ENCODE data around the gene LARP4. TPM values are rescaled to one million over a fixed set of nuclear protein-coding genes. Genes with fewer than 3 reads are reported as not detected.
"Not testable (repeated sequence)": the region's sequence is repeated elsewhere in the genome, so short reads cannot be mapped to it uniquely, and the experiment has no call there.

The LARP4 gene
- total RNA-seq, 1 donor from 2014 or later: 119 TPM

GRCh38 chr12:50453872-50454271 is 53.2 kb downstream of the LARP4 start:
- Mint-ChIP-seq H3K36me3 (ENCODE audit: low read depth) (peaks cover 25% of the 10 kb centered on the region), H3K4me3 (no peak overlapping the region), H3K9me3 (no peaks in the 10 kb centered on the region), H3K27me3 (ENCODE audit: insufficient read depth) (no peaks in the 10 kb centered on the region), H3K27ac (no peak overlapping the region), H3K4me1 (ENCODE audit: low read depth) (peaks cover 6% of the 10 kb centered on the region)
- intact Hi-C loops (cut with micrococcal nuclease): no loop called here
- DNase-seq (ENCODE audit: low spot score): no peak

DNA sequence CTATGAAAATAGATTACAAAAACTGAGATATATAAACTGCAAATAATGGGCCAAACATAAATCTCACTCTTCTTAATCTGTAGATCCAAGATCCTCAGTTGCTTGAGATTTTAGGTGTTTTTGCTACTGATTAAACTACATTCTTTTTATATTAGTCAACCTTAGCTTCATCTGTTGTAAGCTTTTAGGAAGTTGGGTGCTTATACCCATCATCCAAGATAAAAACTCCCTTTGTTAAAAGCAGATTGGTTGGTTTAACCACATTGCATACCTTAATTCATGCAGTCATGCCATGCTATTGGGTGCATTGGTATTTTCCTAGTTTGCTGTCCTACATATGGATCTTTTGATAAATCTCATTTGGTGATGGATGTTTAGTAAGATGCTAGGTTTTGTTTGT is 57.9 kb downstream of the LARP4 start:
- no peak overlapping the region for H3K27ac Mint-ChIP-seq
- no peak for DNase-seq (ENCODE audit: low spot score)
- intact Hi-C loops (cut with micrococcal nuclease): no loop called here
- no peaks in the 10 kb centered on the region for H3K9me3 Mint-ChIP-seq
- H3K36me3 Mint-ChIP-seq (ENCODE audit: low read depth): peaks cover 30% of the 10 kb centered on the region
- no peaks in the 10 kb centered on the region for H3K4me1 Mint-ChIP-seq (ENCODE audit: low read depth)
- H3K27me3 Mint-ChIP-seq (ENCODE audit: insufficient read depth): no peaks in the 10 kb centered on the region
- no peak overlapping the region for H3K4me3 Mint-ChIP-seq

DNA sequence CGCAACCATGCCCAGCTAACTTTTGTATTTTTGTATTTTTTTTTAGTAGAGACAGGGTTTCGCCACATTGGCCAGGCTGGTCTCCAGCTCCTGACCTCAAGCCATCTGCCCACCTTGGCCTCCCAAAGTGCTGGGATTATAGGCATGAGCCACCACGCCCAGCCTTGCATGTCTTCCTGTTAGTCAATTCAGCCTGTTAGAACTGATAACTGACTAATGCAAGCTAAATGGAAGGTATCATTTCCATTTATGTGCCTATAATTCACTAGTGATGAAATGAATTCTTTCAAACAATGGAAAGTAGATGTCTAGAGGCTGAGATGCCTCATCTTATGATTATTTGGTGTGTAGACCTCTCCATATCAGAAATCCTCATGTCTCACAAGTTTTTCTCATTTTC is 66.8 kb downstream of the LARP4 start:
- Mint-ChIP-seq H3K4me3 (no peak overlapping the region), H3K4me1 (ENCODE audit: low read depth) (no peaks in the 10 kb centered on the region), H3K36me3 (ENCODE audit: low read depth) (peaks cover 52% of the 10 kb centered on the region), H3K27me3 (ENCODE audit: insufficient read depth) (no peaks in the 10 kb centered on the region), H3K9me3 (peaks cover 5% of the 10 kb centered on the region), H3K27ac (peak overlapping the region; percentile 28)
- no peak for DNase-seq (ENCODE audit: low spot score)
- intact Hi-C loops (cut with micrococcal nuclease): no loop called here

- intact Hi-C loops (cut with micrococcal nuclease): no loop called here
- peaks cover 32% of the 10 kb centered on the region for H3K36me3 Mint-ChIP-seq (ENCODE audit: low read depth)
- no peak overlapping the region for H3K27ac Mint-ChIP-seq
Measured at GRCh38 chr12:50477241-50477832, 76.7 kb downstream of the LARP4 start.

GRCh38 chr12:50482571-50482970 is 81.9 kb downstream of the LARP4 start:
- H3K27me3 Mint-ChIP-seq (ENCODE audit: insufficient read depth): no peaks in the 10 kb centered on the region
- no peaks in the 10 kb centered on the region for H3K9me3 Mint-ChIP-seq
- H3K36me3 Mint-ChIP-seq (ENCODE audit: low read depth): peaks cover 6% of the 10 kb centered on the region
- no peaks in the 10 kb centered on the region for H3K4me1 Mint-ChIP-seq (ENCODE audit: low read depth)
- intact Hi-C loops (cut with micrococcal nuclease): no loop called here
- H3K4me3 Mint-ChIP-seq: no peak overlapping the region
- DNase-seq (ENCODE audit: low spot score): no peak
- H3K27ac Mint-ChIP-seq: no peak overlapping the region

More at GRCh38 chr12:50477241-50477832, 76.7 kb downstream of the LARP4 start:
- Mint-ChIP-seq H3K4me1 (ENCODE audit: low read depth) (no peaks in the 10 kb centered on the region), H3K4me3 (no peak overlapping the region), H3K9me3 (no peaks in the 10 kb centered on the region), H3K27me3 (ENCODE audit: insufficient read depth) (no peaks in the 10 kb centered on the region)
- DNase-seq (ENCODE audit: low spot score): no peak

- peaks cover 3% of the 10 kb centered on the region for H3K36me3 Mint-ChIP-seq (ENCODE audit: low read depth)
- no peak overlapping the region for H3K27ac Mint-ChIP-seq
- H3K9me3 Mint-ChIP-seq: no peaks in the 10 kb centered on the region
- no peak for DNase-seq (ENCODE audit: low spot score)
- no peaks in the 10 kb centered on the region for H3K4me1 Mint-ChIP-seq (ENCODE audit: low read depth)
- H3K4me3 Mint-ChIP-seq: no peak overlapping the region
- intact Hi-C loops (cut with micrococcal nuclease): no loop called here
- no peaks in the 10 kb centered on the region for H3K27me3 Mint-ChIP-seq (ENCODE audit: insufficient read depth)
Measured at GRCh38 chr12:50483488-50483887, 82.8 kb downstream of the LARP4 start.

DNA sequence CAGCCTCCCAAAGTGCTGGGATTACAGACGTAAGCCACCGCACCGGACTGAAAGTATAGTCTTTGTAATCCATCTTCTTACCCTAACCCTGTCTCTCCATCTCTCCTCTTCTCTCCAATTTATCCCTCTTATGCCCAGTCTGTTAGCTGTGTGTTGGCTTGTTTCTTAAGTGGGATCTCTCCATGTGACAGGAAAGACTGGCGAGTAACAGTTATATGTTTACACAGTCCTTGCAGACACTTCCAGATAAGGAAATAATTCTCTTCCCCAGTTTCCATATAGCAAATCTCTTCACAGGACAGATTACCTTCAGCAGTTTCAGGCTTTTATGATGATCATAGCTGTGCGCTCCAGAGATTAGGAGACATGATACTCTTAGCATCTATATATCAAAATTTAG is 88.1 kb downstream of the LARP4 start:
- intact Hi-C loops (cut with micrococcal nuclease): no loop called here
- Mint-ChIP-seq H3K9me3 (peaks cover 25% of the 10 kb centered on the region), H3K36me3 (ENCODE audit: low read depth) (peaks cover 4% of the 10 kb centered on the region), H3K27ac (no peak overlapping the region), H3K4me1 (ENCODE audit: low read depth) (no peaks in the 10 kb centered on the region), H3K27me3 (ENCODE audit: insufficient read depth) (no peaks in the 10 kb centered on the region), H3K4me3 (no peak overlapping the region)
- DNase-seq (ENCODE audit: low spot score): no peak

GRCh38 chr12:50498119-50498518 is 97.4 kb downstream of the LARP4 start:
- H3K27ac Mint-ChIP-seq; H3K4me3 Mint-ChIP-seq; intact Hi-C loops (cut with micrococcal nuclease); H3K27me3 Mint-ChIP-seq (ENCODE audit: insufficient read depth); DNase-seq (ENCODE audit: low spot score); H3K36me3 Mint-ChIP-seq (ENCODE audit: low read depth); H3K4me1 Mint-ChIP-seq (ENCODE audit: low read depth): not testable (repeated sequence)
- H3K9me3 Mint-ChIP-seq: peaks cover 51% of the 10 kb centered on the region

DNA sequence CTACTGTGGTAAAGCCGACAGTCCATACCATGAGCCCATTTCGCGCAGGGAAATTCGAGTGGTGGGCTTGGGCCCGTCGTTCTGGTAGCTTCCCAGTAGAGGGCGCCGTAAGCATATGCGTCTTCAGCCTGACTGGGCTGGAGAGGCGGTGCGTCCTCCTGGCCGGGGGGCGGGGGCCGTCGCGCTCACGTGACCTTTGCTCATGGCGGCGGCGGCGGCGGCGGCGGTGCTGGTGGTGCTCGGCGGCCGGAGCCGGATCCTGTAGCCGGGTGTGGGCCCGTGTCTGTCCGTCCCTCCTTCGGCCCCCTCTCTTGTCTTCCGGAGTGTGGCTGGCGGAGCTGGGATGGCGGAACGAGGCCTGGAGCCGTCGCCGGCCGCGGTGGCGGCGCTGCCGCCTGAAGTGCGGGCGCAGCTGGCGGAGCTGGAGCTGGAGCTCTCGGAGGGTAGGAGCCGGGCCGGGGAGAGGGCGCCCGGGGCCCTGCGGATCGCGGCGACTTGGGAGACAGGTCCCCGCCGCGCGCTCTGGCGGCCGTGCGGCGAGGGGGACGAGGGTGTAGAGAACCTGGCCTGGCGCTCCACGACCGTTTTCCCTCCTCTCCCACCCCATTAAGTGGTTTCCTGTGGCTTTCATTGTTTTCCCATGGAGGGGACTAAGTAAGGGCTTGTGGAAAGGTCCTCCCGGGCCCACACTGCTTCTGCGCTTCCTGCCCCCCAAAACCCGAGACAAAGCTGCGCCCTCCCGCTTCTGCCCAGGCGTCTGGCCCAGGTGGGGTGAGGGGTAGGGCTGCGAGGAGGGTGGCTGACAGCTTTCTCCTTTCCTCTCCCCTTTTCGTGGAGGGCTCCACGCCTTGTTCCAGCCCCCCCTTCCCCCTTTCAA is 104.4 kb downstream of the LARP4 start, which contains the start of gene DIP2B:
Gene DIP2B (plus strand): TSS at position 188 of the 877 bp plus-strand sequence. CDS start 156 bp downstream, at position 344.
- Mint-ChIP-seq H3K4me3 (peak within 1 kb of the TSS; percentile 95), H3K4me1 (ENCODE audit: low read depth) (peaks cover 53% of the 10 kb centered on the region), H3K27me3 (ENCODE audit: insufficient read depth) (peaks cover 2% of the 10 kb centered on the region), H3K36me3 (ENCODE audit: low read depth) (peaks cover 5% of the 10 kb centered on the region), H3K27ac (peak within 1 kb of the TSS; percentile 95), H3K9me3 (no peaks in the 10 kb centered on the region)
- intact Hi-C loops (cut with micrococcal nuclease): loop anchor here (1.0 to 10.0 kb wide), 8 partner anchors 12 to 820 kb away; partner anchors contain the start of genes ATF1 and BIN2
- peak; percentile 93 for DNase-seq (ENCODE audit: low spot score)

DNA sequence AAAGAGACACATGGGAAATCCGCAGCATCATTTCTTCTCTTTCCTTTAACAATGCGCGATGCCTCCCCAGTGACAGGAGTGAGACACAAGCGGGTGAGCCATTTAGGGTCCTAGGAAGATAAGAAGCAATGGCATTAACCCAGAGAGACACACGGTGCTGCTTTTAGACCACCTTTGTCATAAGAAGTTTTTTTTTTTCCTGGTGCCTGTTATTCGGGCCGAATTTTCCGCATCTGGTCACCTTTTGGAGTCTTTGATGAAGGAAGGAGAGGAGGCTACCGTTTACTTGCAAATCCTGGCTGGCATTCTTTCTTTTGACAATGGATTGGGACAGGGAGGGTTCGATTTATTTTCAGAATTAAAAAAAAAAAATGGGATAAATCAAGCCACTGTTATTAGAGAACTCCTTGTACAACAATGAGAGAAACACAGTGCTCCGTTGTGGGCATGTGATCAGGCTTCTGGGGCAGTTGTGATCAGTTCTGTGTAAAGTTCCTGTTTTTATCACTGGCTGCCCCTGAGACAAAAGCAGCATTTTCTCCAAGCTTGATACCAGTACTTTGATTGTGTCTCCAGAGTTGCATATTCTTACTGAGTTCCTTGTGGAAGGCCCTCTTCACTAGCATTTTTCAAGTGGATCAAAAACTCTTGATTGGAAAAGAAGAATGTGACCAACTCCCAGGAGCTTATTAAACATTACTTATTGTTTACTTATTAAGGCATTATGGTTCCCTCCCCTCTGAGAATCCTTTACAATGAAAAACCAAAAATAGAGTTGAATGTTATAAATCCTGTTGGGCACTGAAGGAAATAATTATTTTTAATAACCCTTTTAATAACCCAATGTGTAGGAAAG is 105.2 kb downstream of the LARP4 start:
- Mint-ChIP-seq H3K36me3 (ENCODE audit: low read depth) (peaks cover 5% of the 10 kb centered on the region), H3K4me3 (peak overlapping the region; percentile 95), H3K4me1 (ENCODE audit: low read depth) (peaks cover 53% of the 10 kb centered on the region), H3K9me3 (no peaks in the 10 kb centered on the region), H3K27me3 (ENCODE audit: insufficient read depth) (peaks cover 2% of the 10 kb centered on the region), H3K27ac (peak overlapping the region; percentile 95)
- intact Hi-C loops (cut with micrococcal nuclease): loop anchor here (1.0 to 10.0 kb wide), 5 partner anchors 11 to 819 kb away; partner anchors contain the start of genes ATF1 and BIN2
- DNase-seq (ENCODE audit: low spot score): no peak

- H3K4me1 Mint-ChIP-seq (ENCODE audit: low read depth): peaks cover 53% of the 10 kb centered on the region
- intact Hi-C loops (cut with micrococcal nuclease): loop anchor here (10.0 kb wide), 3 partner anchors 258 to 818 kb away; partner anchors contain the start of genes ATF1 and BIN2
- peaks cover 2% of the 10 kb centered on the region for H3K27me3 Mint-ChIP-seq (ENCODE audit: insufficient read depth)
- no peaks in the 10 kb centered on the region for H3K9me3 Mint-ChIP-seq
- peaks cover 5% of the 10 kb centered on the region for H3K36me3 Mint-ChIP-seq (ENCODE audit: low read depth)
- DNase-seq (ENCODE audit: low spot score): no peak
- H3K27ac Mint-ChIP-seq: peak overlapping the region; percentile 59
- peak overlapping the region; percentile 95 for H3K4me3 Mint-ChIP-seq
Measured at GRCh38 chr12:50506753-50507473, 106.2 kb downstream of the LARP4 start.

GRCh38 chr12:50507474-50507838 is 106.8 kb downstream of the LARP4 start:
- peaks cover 53% of the 10 kb centered on the region for H3K4me1 Mint-ChIP-seq (ENCODE audit: low read depth)
- H3K4me3 Mint-ChIP-seq: peak overlapping the region; percentile 95
- DNase-seq (ENCODE audit: low spot score): no peak
- peak overlapping the region; percentile 34 for H3K27ac Mint-ChIP-seq
- peaks cover 2% of the 10 kb centered on the region for H3K27me3 Mint-ChIP-seq (ENCODE audit: insufficient read depth)
- H3K36me3 Mint-ChIP-seq (ENCODE audit: low read depth): peaks cover 5% of the 10 kb centered on the region
- no peaks in the 10 kb centered on the region for H3K9me3 Mint-ChIP-seq
- intact Hi-C loops (cut with micrococcal nuclease): loop anchor here (10.0 kb wide), 3 partner anchors 257 to 817 kb away; partner anchors contain the start of genes ATF1 and BIN2
